ENCODE measurements around the gene KCTD2. TPM values are rescaled to one million over a fixed set of nuclear protein-coding genes. Genes with fewer than 3 reads are reported as not detected.

The KCTD2 gene
- total and polyA plus RNA-seq, 2 of the 13 experiments (the other 11 are each of a cell fraction or from before 2014, with no cell fraction given) = 28.3 to 32.6 TPM

GRCh38 chr17:75077072-75077495 is 30.1 kb downstream of the KCTD2 start (continued):
- no peak for TF ChIP-seq ZNF18 (CRISPR knock-in tag; IDR thresholded peaks at IDR 0.05; ENCODE audit: insufficient replicate concordance)
- TF ChIP-seq MXD4 (CRISPR knock-in tag; IDR thresholded peaks at IDR 0.05) = peak; percentile 52
- TF ChIP-seq ZBTB25 (CRISPR knock-in tag; IDR thresholded peaks at IDR 0.05) = 0 out of 2 replicates have a peak, but pooled peaks have one; percentile 40
- 0 out of 2 replicates have a peak, but pooled peaks have one; percentile 64 for TF ChIP-seq MEIS1 (CRISPR knock-in tag; IDR thresholded peaks at IDR 0.05; ENCODE audit: borderline replicate concordance)
- peak; percentile 70; the same call in 1 of the 2 replicates for TF ChIP-seq ZNF614 (CRISPR knock-in tag; IDR thresholded peaks at IDR 0.05; ENCODE audit: borderline replicate concordance)
- peak; percentile 20; the same call in 1 of the 2 replicates for TF ChIP-seq TFDP1 (CRISPR knock-in tag; IDR thresholded peaks at IDR 0.05; ENCODE audit: borderline replicate concordance)
- peak; percentile 10 for TF ChIP-seq ZFX (CRISPR knock-in tag; IDR thresholded peaks at IDR 0.05; ENCODE audit: low read depth)
- TF ChIP-seq CC2D1A (CRISPR knock-in tag; IDR thresholded peaks at IDR 0.05) = no peak
- TF ChIP-seq RBFOX2 (IDR thresholded peaks at IDR 0.05; ENCODE audit: low read depth, low read length) = peak; percentile 76
- no peak for TF ChIP-seq BATF2 (CRISPR knock-in tag; IDR thresholded peaks at IDR 0.05)
- TF ChIP-seq ZNF678 (CRISPR knock-in tag; IDR thresholded peaks at IDR 0.05) = no peak
- no peak for TF ChIP-seq THYN1 (CRISPR knock-in tag; IDR thresholded peaks at IDR 0.05; ENCODE audit: borderline replicate concordance, low read depth)
- peak; percentile 41; the same call in 1 of the 2 replicates for TF ChIP-seq EED (CRISPR knock-in tag; IDR thresholded peaks at IDR 0.05)
- TF ChIP-seq ZNF737 (CRISPR knock-in tag; IDR thresholded peaks at IDR 0.05; ENCODE audit: borderline replicate concordance) = no peak
- no peak for TF ChIP-seq ARNT2 (CRISPR knock-in tag; IDR thresholded peaks at IDR 0.05; ENCODE audit: low read depth)
- TF ChIP-seq ZNF335 (CRISPR knock-in tag; IDR thresholded peaks at IDR 0.05) = 0 out of 2 replicates have a peak, but pooled peaks have one; percentile 36
- peak; percentile 85 for TF ChIP-seq RARA (CRISPR knock-in tag; IDR thresholded peaks at IDR 0.05)
- TF ChIP-seq MED1 (CRISPR knock-in tag; IDR thresholded peaks at IDR 0.05) = peak; percentile 69; the same call in 1 of the 2 replicates
- no peak for TF ChIP-seq BRCA1 (CRISPR knock-in tag; IDR thresholded peaks at IDR 0.05)
- peak; percentile 70; the same call in 1 of the 2 replicates for TF ChIP-seq GABPB1 (CRISPR knock-in tag; IDR thresholded peaks at IDR 0.05)
- peak; percentile 73 for TF ChIP-seq KDM2A (CRISPR knock-in tag; IDR thresholded peaks at IDR 0.05; ENCODE audit: borderline replicate concordance, low read depth)
- TF ChIP-seq ZNF124 (CRISPR knock-in tag; IDR thresholded peaks at IDR 0.05) = 0 out of 2 replicates have a peak, but pooled peaks have one; percentile 61
- TF ChIP-seq WIZ (CRISPR knock-in tag; IDR thresholded peaks at IDR 0.05) = no peak
- peak; percentile 76; the same call in 1 of the 2 replicates for TF ChIP-seq KAT7 (CRISPR knock-in tag; IDR thresholded peaks at IDR 0.05; ENCODE audit: borderline replicate concordance)
- peak; percentile 95 for TF ChIP-seq RXRA (CRISPR knock-in tag; IDR thresholded peaks at IDR 0.05)
- 0 out of 2 replicates have a peak, but pooled peaks have one; percentile 21 for TF ChIP-seq HNRNPL (IDR thresholded peaks at IDR 0.05; ENCODE audit: low read depth, low read length)

All from HepG2 (cell line).